OCI-LY1 (cell line): ENCODE results near the gene ALKBH7.

Source experiments
- H2AFZ ChIP-seq: fragments of 200-600 bp; sonication (generic), shearing (Covaris generic); 2 replicates; pipeline ENCODE4 v1.6.0; 2014; ENCODE audit warnings: antibody characterized with exemption, mild to moderate bottlenecking, low read length
- H3F3A ChIP-seq: fragments of 200-600 bp; sonication (generic), shearing (Covaris generic); 2 replicates; pipeline ENCODE4 v1.6.0; 2014; ENCODE audit warnings: mild to moderate bottlenecking, antibody characterized with exemption, low read length, moderate library complexity; ENCODE audit not compliant: insufficient read depth
- H3K27ac ChIP-seq: fragments of 200-600 bp; sonication (generic); 2 replicates; pipeline ENCODE4 v1.5.1; 2014; ENCODE audit warnings: low read length, mixed run types, mild to moderate bottlenecking, low read depth; ENCODE audit not compliant: poor library complexity, severe bottlenecking
- H3K27me3 ChIP-seq: fragments of 200-600 bp; sonication (generic); 2 replicates; pipeline ENCODE4 v1.6.0; 2014; ENCODE audit warnings: antibody characterized with exemption, mild to moderate bottlenecking, low read length, moderate library complexity; ENCODE audit not compliant: insufficient read depth
- H3K36me3 ChIP-seq: fragments of 200-600 bp; sonication (generic); 2 replicates; pipeline ENCODE4 v1.6.1; 2014; ENCODE audit warnings: mild to moderate bottlenecking, antibody characterized with exemption, low read length, moderate library complexity, mixed read lengths; ENCODE audit not compliant: insufficient read depth
- H3K4me1 ChIP-seq: fragments of 200-600 bp; sonication (generic); 2 replicates; pipeline ENCODE4 v1.5.1; 2014; ENCODE audit warnings: mild to moderate bottlenecking, low read length, moderate library complexity; ENCODE audit not compliant: insufficient read depth, severe bottlenecking
- H3K4me2 ChIP-seq: fragments of 200-600 bp; sonication (generic), shearing (Covaris generic); 2 replicates; pipeline ENCODE4 v1.6.1; 2014; ENCODE audit warnings: low read length
- H3K4me3 ChIP-seq: fragments of 200-600 bp; sonication (generic); 2 replicates; pipeline ENCODE4 v1.5.1; 2014; ENCODE audit warnings: low read length, low read depth, mild to moderate bottlenecking, mixed read lengths; ENCODE audit not compliant: poor library complexity, severe bottlenecking
- H3K79me2 ChIP-seq: fragments of 200-600 bp; shearing (Covaris generic); 2 replicates; pipeline ENCODE4 v1.6.1; 2016; ENCODE audit warnings: mixed run types, low read length, mixed read lengths; ENCODE audit not compliant: insufficient read depth
- H3K9ac ChIP-seq: fragments of 200-600 bp; sonication (generic), shearing (Covaris generic); 2 replicates; pipeline ENCODE4 v1.6.1; 2014; ENCODE audit warnings: mild to moderate bottlenecking, low read length, mixed read lengths
- H3K9me2 ChIP-seq: fragments of 200-600 bp; sonication (generic), shearing (Covaris generic); 2 replicates; pipeline ENCODE4 v1.6.1; 2014; ENCODE audit warnings: low read depth, mild to moderate bottlenecking, low read length, mixed read lengths
- H3K9me3 ChIP-seq: fragments of 200-600 bp; shearing (Covaris generic); 2 replicates; pipeline ENCODE4 v1.6.1; 2014; ENCODE audit warnings: low read length, mixed read lengths
- H4K20me1 ChIP-seq: fragments of 200-600 bp; sonication (generic), shearing (Covaris generic); 2 replicates; pipeline ENCODE4 v1.6.0; 2016; ENCODE audit warnings: mild to moderate bottlenecking, low read length; ENCODE audit not compliant: insufficient read depth
- EZH2 ChIP-seq: fragments of 200-600 bp; sonication (generic), shearing (Covaris generic); IDR thresholded peaks from 2 replicates; pipeline ENCODE4 v1.8.0; 2017; ENCODE audit warnings: borderline replicate concordance, mixed run types, mild to moderate bottlenecking, antibody characterized with exemption, low read length, moderate library complexity, mixed read lengths
- TF ChIP-seq, protein P1 (sequence below): fragments of 200-600 bp; sonication (generic), shearing (Covaris generic); IDR thresholded peaks from 2 replicates; pipeline ENCODE4 v1.5.1; 2017; ENCODE audit warnings: mild to moderate bottlenecking, antibody characterized with exemption, low read length, moderate library complexity, mixed read lengths

ALKBH7 gene

GRCh38 chr19:6375411-6376010 lies 2.9 kb downstream of the ALKBH7 start, which contains the start of gene PSPN:
Gene PSPN (minus strand): TSS chr19:6375933. CDS start chr19:6375849, 84 bp downstream.
- H3K9me3 ChIP-seq = no peaks in the 10 kb centered on the region
- peaks cover 19% of the 10 kb centered on the region for H3K4me1 ChIP-seq
- no peaks in the 10 kb centered on the region for H4K20me1 ChIP-seq
- no peak for TF ChIP-seq EZH2
- TF ChIP-seq, protein P1, sequence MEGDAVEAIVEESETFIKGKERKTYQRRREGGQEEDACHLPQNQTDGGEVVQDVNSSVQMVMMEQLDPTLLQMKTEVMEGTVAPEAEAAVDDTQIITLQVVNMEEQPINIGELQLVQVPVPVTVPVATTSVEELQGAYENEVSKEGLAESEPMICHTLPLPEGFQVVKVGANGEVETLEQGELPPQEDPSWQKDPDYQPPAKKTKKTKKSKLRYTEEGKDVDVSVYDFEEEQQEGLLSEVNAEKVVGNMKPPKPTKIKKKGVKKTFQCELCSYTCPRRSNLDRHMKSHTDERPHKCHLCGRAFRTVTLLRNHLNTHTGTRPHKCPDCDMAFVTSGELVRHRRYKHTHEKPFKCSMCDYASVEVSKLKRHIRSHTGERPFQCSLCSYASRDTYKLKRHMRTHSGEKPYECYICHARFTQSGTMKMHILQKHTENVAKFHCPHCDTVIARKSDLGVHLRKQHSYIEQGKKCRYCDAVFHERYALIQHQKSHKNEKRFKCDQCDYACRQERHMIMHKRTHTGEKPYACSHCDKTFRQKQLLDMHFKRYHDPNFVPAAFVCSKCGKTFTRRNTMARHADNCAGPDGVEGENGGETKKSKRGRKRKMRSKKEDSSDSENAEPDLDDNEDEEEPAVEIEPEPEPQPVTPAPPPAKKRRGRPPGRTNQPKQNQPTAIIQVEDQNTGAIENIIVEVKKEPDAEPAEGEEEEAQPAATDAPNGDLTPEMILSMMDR = no peak
- no peak within 1 kb of the TSS for H3K4me2 ChIP-seq
- no peaks in the 10 kb centered on the region for H3K79me2 ChIP-seq
- H2AFZ ChIP-seq = no peak within 1 kb of the TSS
- H3K9ac ChIP-seq = no peak within 1 kb of the TSS
- H3K27ac ChIP-seq = no peak within 1 kb of the TSS
- no peaks in the 10 kb centered on the region for H3K9me2 ChIP-seq
- H3K36me3 ChIP-seq = peaks cover 25% of the 10 kb centered on the region
- H3K27me3 ChIP-seq = no peaks in the 10 kb centered on the region
- H3K4me3 ChIP-seq = no peak within 1 kb of the TSS
- no peaks in the 10 kb centered on the region for H3F3A ChIP-seq

DNA sequence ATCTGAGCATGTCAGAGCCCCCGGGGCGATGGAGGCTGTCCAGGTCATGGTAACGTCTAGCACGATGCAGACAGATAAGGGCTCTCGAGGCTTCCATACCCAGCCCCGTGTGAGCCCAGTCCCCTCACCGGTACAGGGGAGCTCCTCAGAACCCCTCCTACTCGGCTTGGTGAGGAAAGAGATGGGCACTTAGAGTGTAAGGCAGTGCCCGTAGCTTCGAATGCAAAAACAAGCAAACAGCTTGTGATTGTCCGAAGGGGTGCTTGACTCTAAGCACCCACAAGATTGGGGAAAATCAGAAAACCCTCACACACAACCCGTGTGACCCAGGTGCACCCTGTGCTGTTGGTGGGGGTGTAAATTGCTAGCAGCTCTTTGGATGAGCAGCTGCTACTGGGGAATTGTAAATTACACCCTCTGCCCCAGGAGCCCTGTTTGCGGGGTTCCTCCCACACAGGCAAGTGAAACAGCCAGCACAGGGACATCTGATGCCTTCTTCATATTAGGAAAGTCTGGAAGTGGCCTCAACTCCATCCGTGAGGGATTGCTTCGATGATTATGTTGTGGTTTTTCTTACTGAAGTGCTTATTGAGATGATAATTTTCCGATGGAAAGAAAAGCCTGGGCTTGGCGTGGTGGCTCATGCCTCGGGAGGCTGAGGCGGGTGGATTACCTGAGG lies 4.1 kb downstream of the ALKBH7 start:
- Histone ChIP-seq H3K4me1 (peaks cover 14% of the 10 kb centered on the region), H3K9me3 (no peaks in the 10 kb centered on the region), H3K27ac (no peak overlapping the region), H3K36me3 (peaks cover 36% of the 10 kb centered on the region), H3F3A (no peaks in the 10 kb centered on the region), H3K27me3 (no peaks in the 10 kb centered on the region), H3K9me2 (no peaks in the 10 kb centered on the region), H3K9ac (no peak overlapping the region), H4K20me1 (no peaks in the 10 kb centered on the region), H3K4me2 (no peak overlapping the region), H3K4me3 (no peak overlapping the region), H2AFZ (no peak overlapping the region), H3K79me2 (no peaks in the 10 kb centered on the region)
- TF ChIP-seq, protein P1 = no peak
- no peak for TF ChIP-seq EZH2

DNA sequence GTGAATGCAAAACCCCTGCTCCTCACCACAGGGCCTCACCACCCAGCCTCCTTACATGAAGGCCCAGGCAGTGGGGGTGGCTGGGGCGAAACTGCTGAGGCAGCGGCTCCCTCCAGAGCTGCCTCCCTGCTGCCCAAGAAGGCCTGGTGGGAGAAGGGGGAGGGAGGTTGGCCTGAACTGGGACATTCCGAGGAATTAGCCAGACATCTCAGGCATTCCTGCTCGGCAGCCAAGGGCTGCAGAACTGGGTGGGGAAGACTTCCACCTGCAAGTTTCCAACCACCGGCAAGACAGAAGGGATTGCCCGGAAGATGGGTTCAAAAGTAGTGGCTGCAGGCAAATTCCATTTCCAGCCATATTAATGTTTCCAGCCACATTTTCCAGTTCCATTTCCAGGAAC lies 5.4 kb downstream of the ALKBH7 start:
- H4K20me1 ChIP-seq = no peaks in the 10 kb centered on the region
- H3K27me3 ChIP-seq = no peaks in the 10 kb centered on the region
- H3K36me3 ChIP-seq = peaks cover 42% of the 10 kb centered on the region
- H2AFZ ChIP-seq = no peak overlapping the region
- no peaks in the 10 kb centered on the region for H3K9me2 ChIP-seq
- H3K4me2 ChIP-seq = no peak overlapping the region
- no peak overlapping the region for H3K27ac ChIP-seq
- no peaks in the 10 kb centered on the region for H3K79me2 ChIP-seq
- TF ChIP-seq, protein P1 = no peak
- TF ChIP-seq EZH2 = no peak
- H3K9me3 ChIP-seq = no peaks in the 10 kb centered on the region
- H3K4me3 ChIP-seq = no peak overlapping the region
- peaks cover 7% of the 10 kb centered on the region for H3K4me1 ChIP-seq
- H3F3A ChIP-seq = no peaks in the 10 kb centered on the region
- H3K9ac ChIP-seq = no peak overlapping the region
